ENCODE measurements around the gene SLC22A23. TPM values are rescaled to one million over a fixed set of nuclear protein-coding genes. Genes with fewer than 3 reads are reported as not detected.

The SLC22A23 gene
- total RNA-seq, 4 donors from 2014 or later: 7.1 to 9.6 (median 8.2) TPM

DNA sequence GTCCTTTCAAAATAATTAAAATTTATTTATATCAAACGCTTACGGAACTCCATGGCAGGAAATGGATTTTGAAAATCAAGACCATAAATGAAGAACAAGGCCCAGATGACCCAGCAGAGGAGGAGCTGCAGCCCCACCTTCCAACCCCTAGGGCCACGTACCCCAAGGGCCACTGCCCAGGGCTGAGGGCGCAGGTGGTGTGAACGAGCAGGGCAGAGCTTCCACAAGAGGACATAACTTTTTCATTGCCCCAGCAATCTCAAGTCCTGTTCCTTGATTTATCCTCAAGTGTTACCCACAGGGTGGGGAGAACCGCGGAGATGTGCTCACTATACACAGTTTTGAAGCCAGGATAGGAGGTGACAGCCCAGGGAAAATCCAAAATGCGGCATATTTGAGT lies 155.3 kb downstream of the SLC22A23 start:
- no peak for TF ChIP-seq EP300 (IDR thresholded peaks at IDR 0.05)
- TF ChIP-seq, protein P1, sequence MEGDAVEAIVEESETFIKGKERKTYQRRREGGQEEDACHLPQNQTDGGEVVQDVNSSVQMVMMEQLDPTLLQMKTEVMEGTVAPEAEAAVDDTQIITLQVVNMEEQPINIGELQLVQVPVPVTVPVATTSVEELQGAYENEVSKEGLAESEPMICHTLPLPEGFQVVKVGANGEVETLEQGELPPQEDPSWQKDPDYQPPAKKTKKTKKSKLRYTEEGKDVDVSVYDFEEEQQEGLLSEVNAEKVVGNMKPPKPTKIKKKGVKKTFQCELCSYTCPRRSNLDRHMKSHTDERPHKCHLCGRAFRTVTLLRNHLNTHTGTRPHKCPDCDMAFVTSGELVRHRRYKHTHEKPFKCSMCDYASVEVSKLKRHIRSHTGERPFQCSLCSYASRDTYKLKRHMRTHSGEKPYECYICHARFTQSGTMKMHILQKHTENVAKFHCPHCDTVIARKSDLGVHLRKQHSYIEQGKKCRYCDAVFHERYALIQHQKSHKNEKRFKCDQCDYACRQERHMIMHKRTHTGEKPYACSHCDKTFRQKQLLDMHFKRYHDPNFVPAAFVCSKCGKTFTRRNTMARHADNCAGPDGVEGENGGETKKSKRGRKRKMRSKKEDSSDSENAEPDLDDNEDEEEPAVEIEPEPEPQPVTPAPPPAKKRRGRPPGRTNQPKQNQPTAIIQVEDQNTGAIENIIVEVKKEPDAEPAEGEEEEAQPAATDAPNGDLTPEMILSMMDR (IDR thresholded peaks at IDR 0.05): no peak
- TF ChIP-seq POLR2A (IDR thresholded peaks at IDR 0.05): no peak
- no peak overlapping the region for H3K27ac ChIP-seq
- H3K4me1 ChIP-seq: no peaks in the 10 kb centered on the region
- no peak overlapping the region for H3K4me3 ChIP-seq
- H3K9me3 ChIP-seq: no peaks in the 10 kb centered on the region
- WGBS, 2 donors: 95 to 99% methylated on average over 8 of the region's 8 CpGs
- DNase-seq (ENCODE audit: low spot score in 2 of 2): no peak
- H3K27me3 ChIP-seq: peaks cover 0 to 5% of the 10 kb centered on the region in 2 donors
- peaks cover 0 to 19% (median 0%) of the 10 kb centered on the region in 3 donors for H3K36me3 ChIP-seq

DNA sequence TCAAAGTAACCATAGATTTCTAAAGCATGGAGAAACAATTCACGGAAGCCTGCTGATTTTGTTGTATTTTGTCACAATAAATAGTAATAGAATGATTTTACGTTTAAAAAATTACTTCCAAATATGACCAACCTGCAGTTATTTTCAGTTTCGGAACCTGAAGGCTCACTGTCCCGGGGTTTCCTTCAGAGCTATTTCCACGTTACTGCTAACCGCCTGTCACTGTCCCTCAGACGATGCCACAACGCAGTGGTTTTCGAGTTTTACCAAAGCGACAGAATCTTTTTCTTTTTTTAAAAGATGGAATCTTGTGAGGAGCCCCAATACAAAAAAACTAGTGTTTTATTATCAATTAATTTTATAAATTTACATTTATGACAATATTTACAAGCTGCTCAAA lies 157.6 kb downstream of the SLC22A23 start:
- peaks cover 0 to 13% (median 0%) of the 10 kb centered on the region in 3 donors for H3K36me3 ChIP-seq
- no peaks in the 10 kb centered on the region for H3K9me3 ChIP-seq
- TF ChIP-seq EP300 (IDR thresholded peaks at IDR 0.05) (no peak), POLR2A (IDR thresholded peaks at IDR 0.05) (no peak)
- TF ChIP-seq, protein P1 (IDR thresholded peaks at IDR 0.05): no peak
- H3K4me1 ChIP-seq: peaks cover 0 to 7% (median 0%) of the 10 kb centered on the region in 4 donors
- H3K27me3 ChIP-seq: peaks cover 0 to 5% of the 10 kb centered on the region in 2 donors
- no peak for DNase-seq (ENCODE audit: low spot score in 2 of 2)
- H3K27ac ChIP-seq: no peak overlapping the region
- H3K4me3 ChIP-seq: no peak overlapping the region
- WGBS, 2 donors: 84 to 92% methylated on average over 10 of the region's 10 CpGs

DNA sequence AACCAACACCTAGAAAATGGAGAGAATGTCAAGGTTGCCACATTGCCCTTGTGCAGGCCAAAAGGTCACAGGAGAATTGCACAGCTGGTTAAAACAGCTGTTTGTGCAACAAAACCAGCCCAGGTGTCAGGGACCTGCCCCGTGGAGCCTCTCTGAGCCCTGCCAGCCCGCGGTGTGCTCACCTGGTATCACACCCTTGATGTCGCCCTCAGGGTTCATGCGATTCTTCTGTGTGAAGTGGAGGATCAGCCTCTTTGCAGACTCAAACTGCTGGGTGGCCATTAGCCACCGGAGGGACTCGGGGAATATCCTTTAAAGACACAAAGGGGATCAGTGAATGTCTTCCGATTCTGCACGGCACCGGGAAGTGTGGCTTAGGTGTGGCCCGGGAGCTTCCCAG lies 158.9 kb downstream of the SLC22A23 start:
- no peak overlapping the region for H3K27ac ChIP-seq
- DNase-seq (ENCODE audit: low spot score in 2 of 2): no peak
- H3K4me1 ChIP-seq: peaks cover 0 to 7% (median 0%) of the 10 kb centered on the region in 4 donors
- H3K36me3 ChIP-seq: peaks cover 0 to 8% (median 0%) of the 10 kb centered on the region in 3 donors
- peaks cover 0 to 5% of the 10 kb centered on the region in 2 donors for H3K27me3 ChIP-seq
- WGBS, 2 donors: 78 to 82% methylated on average over 11 of the region's 11 CpGs
- no peaks in the 10 kb centered on the region for H3K9me3 ChIP-seq
- no peak overlapping the region for H3K4me3 ChIP-seq
- TF ChIP-seq POLR2A (IDR thresholded peaks at IDR 0.05) (no peak), EP300 (IDR thresholded peaks at IDR 0.05) (no peak)
- TF ChIP-seq, protein P1 (IDR thresholded peaks at IDR 0.05): no peak

DNA sequence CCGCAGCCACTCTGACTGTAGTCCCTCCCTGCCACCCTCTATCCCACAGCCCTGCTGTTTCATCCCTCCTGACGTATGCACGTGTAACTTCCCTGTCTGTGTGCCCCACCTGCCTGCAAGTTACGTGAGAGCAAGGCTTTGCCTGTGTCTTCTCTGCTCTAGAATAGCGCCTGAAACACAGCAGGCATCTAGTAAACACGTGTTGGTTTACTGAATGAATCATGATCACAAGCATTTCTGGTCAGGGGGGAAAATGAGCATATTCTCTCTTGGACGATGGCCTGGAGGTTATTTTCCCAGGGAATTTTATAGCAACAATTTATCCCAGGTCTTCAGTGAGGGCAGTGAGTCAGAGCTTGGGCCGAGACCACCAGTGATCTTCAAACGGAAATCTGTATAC lies 159.8 kb downstream of the SLC22A23 start:
- Histone ChIP-seq H3K27me3 (peaks cover 0 to 5% of the 10 kb centered on the region in 2 donors), H3K27ac (no peak overlapping the region), H3K4me1 (peaks cover 0 to 7% (median 0%) of the 10 kb centered on the region in 4 donors), H3K4me3 (no peak overlapping the region), H3K9me3 (no peaks in the 10 kb centered on the region), H3K36me3 (peaks cover 0 to 8% (median 0%) of the 10 kb centered on the region in 3 donors)
- DNase-seq (ENCODE audit: low spot score in 2 of 2): no peak
- TF ChIP-seq POLR2A (IDR thresholded peaks at IDR 0.05): no peak
- no peak for TF ChIP-seq EP300 (IDR thresholded peaks at IDR 0.05)
- TF ChIP-seq, protein P1 (IDR thresholded peaks at IDR 0.05): no peak
- 76 to 85% methylated on average over 9 of the region's 9 CpGs for WGBS, 2 donors

DNA sequence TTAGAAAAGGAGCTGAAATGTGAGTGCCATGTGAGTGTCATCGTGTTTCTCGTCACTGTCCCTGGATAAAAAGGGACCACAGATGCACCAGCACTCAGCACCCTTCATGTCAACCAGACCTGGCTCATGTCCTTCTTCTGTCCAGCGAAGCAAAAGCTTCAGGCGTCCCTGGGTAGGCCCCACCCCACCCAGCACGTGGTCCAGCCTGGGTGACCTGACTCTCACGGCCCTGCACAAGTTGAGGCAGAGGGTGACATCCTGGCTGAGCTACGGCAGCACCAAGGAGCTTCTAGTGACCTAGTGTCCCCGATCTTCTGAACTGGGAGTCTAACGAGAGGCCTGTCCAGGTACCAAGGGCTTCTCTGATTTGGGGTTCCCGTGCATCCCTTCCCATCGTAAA lies 160.3 kb downstream of the SLC22A23 start:
- no peak overlapping the region for H3K4me3 ChIP-seq
- WGBS, 2 donors: 87 to 93% methylated on average over 11 of the region's 11 CpGs
- no peak for DNase-seq (ENCODE audit: low spot score in 2 of 2)

More for the DNA sequence above, 160.3 kb downstream of the SLC22A23 start:
- TF ChIP-seq, protein P1 (IDR thresholded peaks at IDR 0.05): no peak
- TF ChIP-seq POLR2A (IDR thresholded peaks at IDR 0.05): no peak
- no peak for TF ChIP-seq EP300 (IDR thresholded peaks at IDR 0.05)
- no peaks in the 10 kb centered on the region for H3K9me3 ChIP-seq
- H3K4me1 ChIP-seq: peaks cover 0 to 7% (median 0%) of the 10 kb centered on the region in 4 donors
- peaks cover 0 to 5% of the 10 kb centered on the region in 2 donors for H3K27me3 ChIP-seq
- H3K27ac ChIP-seq: no peak overlapping the region
- peaks cover 0 to 8% (median 0%) of the 10 kb centered on the region in 3 donors for H3K36me3 ChIP-seq
